Measurements from ENCODE around the gene TCEA2. TPM values are rescaled to one million over a fixed set of nuclear protein-coding genes. Genes with fewer than 3 reads are reported as not detected.

Gene TCEA2
- polyA plus RNA-seq, 3 donors: 15.7 to 24.3 (median 16.0) TPM

GRCh38 chr20:64093013-64093503, 30.1 kb downstream of the TCEA2 start:
- Mint-ChIP-seq H3K36me3 (peaks cover 19 to 22% of the 10 kb centered on the region in 2 donors), H3K27ac (no peak overlapping the region), H3K27me3 (ENCODE audit: low read depth in 3 of 3) (peaks cover 0 to 3% (median 0%) of the 10 kb centered on the region in 3 donors), H3K9me3 (peaks cover 2 to 10% (median 5%) of the 10 kb centered on the region in 7 donors), H3K4me3 (no peak overlapping the region), H3K4me1 (peaks cover 6% of the 10 kb centered on the region)
- Histone ChIP-seq H4K20me1 (ENCODE audit: insufficient read depth, low read length) (peaks cover 41% of the 10 kb centered on the region), H2AFZ (ENCODE audit: insufficient read depth, low read depth, low read length, poor library complexity, severe bottlenecking) (no peak overlapping the region), H3K9me3 (replicated peaks in 1 of 2; ENCODE audit: control insufficient read depth in 1 of 2, insufficient read depth in 1 of 2, low read length in 2 of 2) (no peaks in the 10 kb centered on the region), H3K9ac (ENCODE audit: insufficient read depth, low read length, poor library complexity, severe bottlenecking) (no peak overlapping the region), H3K27ac (ENCODE audit: low read depth in 1 of 2, low read length in 2 of 2) (no peak overlapping the region), H3K27me3 (ENCODE audit: control insufficient read depth in 2 of 2, insufficient read depth in 2 of 2, low read length in 2 of 2) (no peaks in the 10 kb centered on the region), H3K4me3 (replicated peaks in 1 of 3; ENCODE audit: low read depth in 2 of 3, low read length in 3 of 3) (no peak overlapping the region), H3K36me3 (replicated peaks in 1 of 2; ENCODE audit: control insufficient read depth in 1 of 2, insufficient read depth in 2 of 2, low read length in 2 of 2) (peaks cover 20 to 26% of the 10 kb centered on the region in 2 donors), H3K79me2 (ENCODE audit: insufficient read depth, low read length) (no peaks in the 10 kb centered on the region), H3K4me2 (replicated peaks; ENCODE audit: extremely low read depth, low read length, poor library complexity, severe bottlenecking) (no peak overlapping the region), H3K4me1 (ENCODE audit: control insufficient read depth in 1 of 2, insufficient read depth in 2 of 2, low read length in 2 of 2) (no peaks in the 10 kb centered on the region)
- TF ChIP-seq, protein P1, sequence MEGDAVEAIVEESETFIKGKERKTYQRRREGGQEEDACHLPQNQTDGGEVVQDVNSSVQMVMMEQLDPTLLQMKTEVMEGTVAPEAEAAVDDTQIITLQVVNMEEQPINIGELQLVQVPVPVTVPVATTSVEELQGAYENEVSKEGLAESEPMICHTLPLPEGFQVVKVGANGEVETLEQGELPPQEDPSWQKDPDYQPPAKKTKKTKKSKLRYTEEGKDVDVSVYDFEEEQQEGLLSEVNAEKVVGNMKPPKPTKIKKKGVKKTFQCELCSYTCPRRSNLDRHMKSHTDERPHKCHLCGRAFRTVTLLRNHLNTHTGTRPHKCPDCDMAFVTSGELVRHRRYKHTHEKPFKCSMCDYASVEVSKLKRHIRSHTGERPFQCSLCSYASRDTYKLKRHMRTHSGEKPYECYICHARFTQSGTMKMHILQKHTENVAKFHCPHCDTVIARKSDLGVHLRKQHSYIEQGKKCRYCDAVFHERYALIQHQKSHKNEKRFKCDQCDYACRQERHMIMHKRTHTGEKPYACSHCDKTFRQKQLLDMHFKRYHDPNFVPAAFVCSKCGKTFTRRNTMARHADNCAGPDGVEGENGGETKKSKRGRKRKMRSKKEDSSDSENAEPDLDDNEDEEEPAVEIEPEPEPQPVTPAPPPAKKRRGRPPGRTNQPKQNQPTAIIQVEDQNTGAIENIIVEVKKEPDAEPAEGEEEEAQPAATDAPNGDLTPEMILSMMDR (IDR thresholded peaks at IDR 0.05): no peak
- intact Hi-C loops (cut with micrococcal nuclease): no loop called here
- no peak for DNase-seq
- WGBS (ENCODE audit: insufficient coverage): 100% methylated on average over 3 of the region's 9 CpGs

DNA sequence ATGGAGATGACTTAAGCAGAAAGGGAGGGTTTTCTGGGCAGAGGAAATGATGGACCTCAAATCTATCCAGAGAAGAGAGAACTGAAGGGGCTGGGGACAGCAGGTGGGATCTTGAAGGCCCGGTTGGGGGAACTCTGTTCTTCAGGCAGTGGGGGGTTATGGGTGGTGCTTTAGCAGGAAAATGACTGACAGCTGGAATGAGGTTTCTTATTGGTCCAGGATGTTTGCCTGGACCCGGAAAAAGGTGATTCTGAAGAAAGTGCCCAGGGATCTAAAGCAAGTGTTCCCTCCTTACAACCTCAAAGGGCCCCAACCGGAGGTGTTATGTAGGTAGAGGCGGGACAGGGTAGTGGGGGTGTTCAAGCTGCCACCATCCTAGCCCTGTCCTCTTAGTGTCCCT, 32.5 kb downstream of the TCEA2 start:
- 100% methylated on average over 1 of the region's 4 CpGs for WGBS (ENCODE audit: insufficient coverage)
- Histone ChIP-seq H3K27me3 (ENCODE audit: control insufficient read depth in 2 of 2, insufficient read depth in 2 of 2, low read length in 2 of 2) (peaks cover 0 to 3% of the 10 kb centered on the region in 2 donors), H3K27ac (ENCODE audit: low read depth in 1 of 2, low read length in 2 of 2) (no peak overlapping the region), H3K9me3 (replicated peaks in 1 of 2; ENCODE audit: control insufficient read depth in 1 of 2, insufficient read depth in 1 of 2, low read length in 2 of 2) (no peaks in the 10 kb centered on the region), H3K79me2 (ENCODE audit: insufficient read depth, low read length) (no peaks in the 10 kb centered on the region), H3K4me1 (ENCODE audit: control insufficient read depth in 1 of 2, insufficient read depth in 2 of 2, low read length in 2 of 2) (no peaks in the 10 kb centered on the region), H3K4me2 (replicated peaks; ENCODE audit: extremely low read depth, low read length, poor library complexity, severe bottlenecking) (no peak overlapping the region), H4K20me1 (ENCODE audit: insufficient read depth, low read length) (peaks cover 23% of the 10 kb centered on the region), H3K9ac (ENCODE audit: insufficient read depth, low read length, poor library complexity, severe bottlenecking) (no peak overlapping the region), H3K4me3 (replicated peaks in 1 of 3; ENCODE audit: low read depth in 2 of 3, low read length in 3 of 3) (no peak overlapping the region), H3K36me3 (replicated peaks in 1 of 2; ENCODE audit: control insufficient read depth in 1 of 2, insufficient read depth in 2 of 2, low read length in 2 of 2) (peaks cover 41 to 50% of the 10 kb centered on the region in 2 donors), H2AFZ (ENCODE audit: insufficient read depth, low read depth, low read length, poor library complexity, severe bottlenecking) (no peak overlapping the region)
- intact Hi-C loops (cut with micrococcal nuclease): no loop called here
- TF ChIP-seq, protein P1 (IDR thresholded peaks at IDR 0.05): no peak
- H3K36me3 Mint-ChIP-seq: peaks cover 42% of the 10 kb centered on the region in 2 donors
- peaks cover 6% of the 10 kb centered on the region for H3K4me1 Mint-ChIP-seq
- H3K9me3 Mint-ChIP-seq: peaks cover 2 to 10% (median 5%) of the 10 kb centered on the region in 7 donors
- no peak for DNase-seq
- H3K27ac Mint-ChIP-seq: no peak overlapping the region
- H3K27me3 Mint-ChIP-seq (ENCODE audit: low read depth in 3 of 3): peaks cover 0 to 2% (median 0%) of the 10 kb centered on the region in 3 donors
- no peak overlapping the region for H3K4me3 Mint-ChIP-seq

Measured in CD14-positive monocyte (primary cell).